GM13977 (cell line): ENCODE measurements around the gene ZNRF2.
A peak's percentile ranks its signal among the peaks of the same experiment; 100 is the strongest.

ENCODE experiments used
- DNase-seq: peaks from one replicate; pipeline ENCODE4 v3.0.0; 2012; ENCODE audit warnings: low spot score
- CTCF ChIP-seq: IDR thresholded peaks from 2 replicates; pipeline ENCODE4 v1.5.1; 2012; ENCODE audit warnings: mild to moderate bottlenecking, control low read depth; ENCODE audit not compliant: insufficient read depth; ENCODE audit errors: extremely low read depth, missing control alignments
- in situ Hi-C: fragments of 300-500 bp; cut with MboI; formaldehyde crosslinking; loops from one replicate; pipeline ENCODE4 v1.12.0; 2022; ENCODE audit warnings: low sequenced_read_pairs, low pct_unique_long_range_greater_than_20kb, mixed read lengths, inconsistent platforms; ENCODE audit not compliant: unreplicated experiment

Gene ZNRF2

GRCh38 chr7:30328381-30328780, 44.0 kb downstream of the ZNRF2 start:
- no peak for TF ChIP-seq CTCF
- DNase-seq = no peak
- in situ Hi-C loops = no loop called here

GRCh38 chr7:30329716-30330115, 45.3 kb downstream of the ZNRF2 start:
- no peak for DNase-seq
- TF ChIP-seq CTCF = no peak
- in situ Hi-C loops = no loop called here

- peak; percentile 14 for DNase-seq
- in situ Hi-C loops = no loop called here
- no peak for TF ChIP-seq CTCF
Observed at GRCh38 chr7:30330134-30331111, 46.0 kb downstream of the ZNRF2 start.

GRCh38 chr7:30331338-30331737, 46.9 kb downstream of the ZNRF2 start:
- in situ Hi-C loops = no loop called here
- TF ChIP-seq CTCF = no peak
- no peak for DNase-seq

- TF ChIP-seq CTCF = no peak
- DNase-seq = no peak
- in situ Hi-C loops = no loop called here
Observed at GRCh38 chr7:30332549-30332948, 48.2 kb downstream of the ZNRF2 start.

- TF ChIP-seq CTCF = no peak
- in situ Hi-C loops = no loop called here
Observed at GRCh38 chr7:30335763-30336487, 51.5 kb downstream of the ZNRF2 start.

More at GRCh38 chr7:30335763-30336487, 51.5 kb downstream of the ZNRF2 start:
- DNase-seq = no peak
